ENCODE measurements around the gene NOL4L. TPM values are rescaled to one million over a fixed set of nuclear protein-coding genes. Genes with fewer than 3 reads are reported as not detected.

The NOL4L gene
- polyA plus RNA-seq, 4 donors, result 48.4 to 67.1 (median 56.0) TPM

DNA sequence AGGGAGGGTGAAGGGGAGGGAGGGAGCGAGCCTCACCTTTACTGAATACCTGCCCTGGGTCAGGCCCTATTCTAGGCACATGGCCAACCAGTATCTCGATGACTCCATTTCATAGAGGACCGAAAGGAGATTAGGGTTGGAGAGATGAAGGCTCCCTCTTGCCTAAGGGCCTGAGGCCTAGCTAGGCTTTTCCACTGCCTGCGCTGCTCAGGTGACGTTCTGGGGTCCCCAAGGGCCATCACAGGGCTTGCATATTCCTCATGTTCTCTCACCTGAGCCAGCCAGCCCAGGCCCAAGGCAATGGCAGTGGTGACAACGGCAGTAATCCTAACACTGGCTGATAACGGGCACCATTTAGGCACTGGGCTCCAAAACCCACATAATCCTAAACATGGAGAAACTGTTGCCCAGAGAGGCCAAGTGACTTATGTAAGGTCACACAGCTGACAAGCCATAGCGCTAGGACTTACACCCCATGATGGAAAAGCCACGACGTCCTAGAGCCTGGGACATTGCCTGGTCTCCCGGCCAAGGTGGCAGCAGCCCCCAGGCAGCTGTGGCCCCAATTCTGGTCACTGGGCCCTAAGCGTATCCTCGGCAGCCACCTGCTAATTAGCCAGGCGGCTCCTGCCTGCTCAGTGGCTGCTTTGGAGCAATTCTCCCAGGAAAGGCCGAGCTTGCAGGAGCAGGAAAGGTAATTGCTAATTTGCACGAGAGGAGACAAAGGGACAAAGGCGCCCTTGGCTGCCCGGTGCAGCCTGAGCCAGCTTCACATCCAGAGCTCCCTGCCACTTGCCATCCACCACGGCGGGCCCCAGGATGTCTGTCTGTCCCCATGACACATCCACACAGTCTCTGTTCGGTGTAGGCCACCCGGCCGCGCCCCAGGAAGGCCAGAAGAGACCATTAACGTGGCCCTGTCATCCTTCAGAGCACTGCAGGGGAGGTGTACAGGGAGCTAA is 21.5 kb downstream of the NOL4L start:
- no peak for DNase-seq (ENCODE audit: low read depth in 4 of 4, low spot score in 3 of 4)

DNA sequence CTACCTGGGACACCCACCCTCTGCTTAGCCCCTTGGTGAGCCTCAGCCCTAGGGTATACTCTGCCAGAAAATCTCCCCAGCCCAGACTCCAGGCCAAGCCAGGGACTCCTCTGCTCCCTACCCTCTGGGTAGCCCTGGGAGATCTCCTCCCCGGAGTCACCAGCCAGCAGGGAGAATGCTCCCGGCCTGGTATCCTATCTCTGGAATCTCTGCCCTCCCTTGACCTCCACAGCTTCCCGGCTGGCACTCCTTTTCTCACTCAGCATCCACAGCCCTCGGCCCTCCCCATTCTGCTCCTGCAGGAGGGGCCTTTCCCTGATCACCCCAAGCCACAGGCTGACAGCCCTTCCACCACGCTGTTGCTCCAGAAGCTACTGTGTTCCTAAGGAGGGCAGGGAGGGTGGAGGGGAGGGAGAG is 22.6 kb downstream of the NOL4L start:
- no peak for DNase-seq (ENCODE audit: low read depth in 4 of 4, low spot score in 3 of 4)

- no peak for DNase-seq (ENCODE audit: low read depth in 4 of 4, low spot score in 3 of 4)
These were observed 23.9 kb downstream of the NOL4L start for GRCh38 chr20:32560989-32561830.

GRCh38 chr20:32560482-32560988 is 24.6 kb downstream of the NOL4L start:
- no peak for DNase-seq (ENCODE audit: low read depth in 4 of 4, low spot score in 3 of 4)

DNA sequence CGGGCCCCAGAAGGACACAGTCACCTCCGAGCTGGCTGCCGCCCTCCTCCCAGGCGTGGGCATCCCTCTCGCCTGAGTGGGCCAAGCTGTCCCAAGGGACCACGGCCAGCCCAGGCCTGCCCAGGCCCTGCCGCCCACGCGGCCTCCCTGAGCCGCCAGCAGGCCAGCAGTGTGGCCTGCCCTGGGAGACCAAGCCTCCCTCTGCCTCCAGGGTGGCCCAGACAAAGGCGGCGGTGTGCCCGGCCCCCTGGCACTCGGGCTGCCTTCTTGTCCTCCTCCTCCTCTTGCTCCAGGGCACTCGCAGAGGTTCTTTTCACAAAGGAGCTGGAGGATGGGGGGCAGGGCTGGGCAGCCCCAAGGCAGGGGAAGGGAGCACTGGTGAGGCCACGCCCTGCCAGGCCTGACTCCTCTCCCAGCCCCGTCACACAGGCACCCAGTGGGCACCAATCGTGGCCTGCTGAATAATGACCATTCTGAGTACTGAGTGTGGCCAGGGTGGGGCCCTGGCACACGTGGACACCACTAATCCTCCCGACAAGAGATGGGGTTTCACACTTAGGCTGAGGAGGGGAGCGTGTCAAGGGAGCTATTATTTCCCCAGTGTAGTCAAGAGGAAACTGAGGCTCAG is 25.3 kb downstream of the NOL4L start:
- no peak for DNase-seq (ENCODE audit: low read depth in 4 of 4, low spot score in 3 of 4)

DNA sequence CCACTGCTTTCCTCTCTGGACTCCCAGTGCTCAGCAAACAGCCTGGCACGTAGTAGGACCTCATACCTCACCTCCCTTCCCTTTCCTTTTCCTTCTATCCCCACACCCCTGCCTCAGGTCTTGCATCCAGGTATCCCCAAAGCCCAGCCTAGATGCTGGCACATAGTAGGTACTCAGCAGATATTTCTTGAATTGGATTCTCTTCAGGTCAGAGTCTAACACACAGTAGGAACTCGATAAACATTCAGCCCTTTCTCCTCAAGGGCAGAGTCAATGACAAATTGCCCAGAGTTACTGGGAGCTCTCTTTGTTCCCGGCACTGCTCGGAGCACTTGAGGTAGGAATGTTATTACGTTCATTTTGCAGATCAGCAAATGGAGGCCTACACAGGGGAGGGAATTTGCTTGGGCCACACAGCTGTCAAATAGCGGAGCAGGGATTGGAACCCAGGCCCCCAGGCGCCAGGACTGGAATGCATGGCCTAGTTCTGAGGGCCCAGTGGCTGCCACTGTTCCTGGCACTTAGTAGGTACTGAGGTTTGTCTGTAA is 25.9 kb downstream of the NOL4L start:
- DNase-seq (ENCODE audit: low read depth in 4 of 4, low spot score in 3 of 4), result no peak

DNA sequence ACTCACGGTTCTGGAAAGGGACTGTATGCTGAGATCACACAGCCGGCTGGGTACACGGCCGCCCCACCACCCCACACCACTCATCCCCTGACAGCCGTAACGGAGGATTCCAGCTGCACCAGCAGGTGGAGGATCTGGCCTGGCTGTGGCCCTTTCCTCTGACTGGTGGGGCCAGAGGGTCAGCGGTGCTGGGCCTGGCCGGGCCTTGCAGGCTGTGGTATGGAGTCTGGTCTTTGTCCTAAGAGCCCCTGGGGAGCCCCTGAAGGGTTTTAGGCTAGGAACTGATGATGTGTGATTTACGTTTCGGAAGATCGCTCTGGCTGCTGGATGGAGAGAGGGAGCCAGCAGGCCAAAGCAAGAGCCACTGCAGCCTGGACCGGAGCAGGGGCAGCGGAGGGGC is 26.6 kb downstream of the NOL4L start:
- no peak for DNase-seq (ENCODE audit: low read depth in 4 of 4, low spot score in 3 of 4)

GRCh38 chr20:32557319-32557718 is 27.8 kb downstream of the NOL4L start:
- DNase-seq (ENCODE audit: low read depth in 4 of 4, low spot score in 3 of 4), result no peak

DNA sequence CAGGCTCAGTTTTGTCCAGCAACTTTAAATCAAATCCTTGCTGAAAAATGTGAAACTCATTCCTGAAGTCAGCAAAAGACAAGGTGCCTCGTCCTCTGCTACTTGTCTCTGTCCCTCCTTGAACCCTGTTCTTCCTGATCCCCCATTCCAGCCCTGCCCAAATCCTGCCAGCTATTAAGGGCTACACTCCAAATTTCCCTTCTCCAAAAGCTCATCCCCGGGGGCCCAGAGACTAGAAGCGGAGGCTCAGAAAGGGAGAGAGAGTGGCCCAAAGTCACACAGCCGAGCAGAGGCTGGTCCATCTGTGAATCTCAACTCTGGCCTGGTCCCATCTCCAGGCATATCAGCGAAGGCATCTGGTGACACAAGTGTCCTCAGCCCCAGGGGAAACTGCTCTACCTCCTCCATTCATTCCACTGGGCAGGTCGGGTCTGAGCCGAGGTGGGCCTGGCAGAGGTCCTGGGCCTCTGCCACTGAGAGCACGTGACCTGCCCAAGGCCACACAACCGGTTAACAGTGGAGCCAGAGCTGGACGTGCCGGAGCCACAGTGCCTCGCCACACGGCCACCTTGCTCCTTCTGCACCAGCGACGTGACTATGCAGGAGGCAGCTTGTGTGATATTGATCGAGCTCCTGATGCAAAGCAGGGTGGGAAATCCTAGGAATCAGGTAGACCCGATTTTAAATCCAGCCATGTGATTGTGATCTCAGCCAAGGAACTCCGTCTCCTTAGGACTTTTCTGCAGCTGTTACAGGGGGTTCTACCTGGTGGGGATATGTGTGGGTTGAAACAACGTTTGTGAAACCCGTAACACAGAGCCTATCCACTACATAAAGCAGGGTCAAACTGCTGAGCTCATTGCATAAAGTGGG is 28.6 kb downstream of the NOL4L start:
- no peak for DNase-seq (ENCODE audit: low read depth in 4 of 4, low spot score in 3 of 4)

DNA sequence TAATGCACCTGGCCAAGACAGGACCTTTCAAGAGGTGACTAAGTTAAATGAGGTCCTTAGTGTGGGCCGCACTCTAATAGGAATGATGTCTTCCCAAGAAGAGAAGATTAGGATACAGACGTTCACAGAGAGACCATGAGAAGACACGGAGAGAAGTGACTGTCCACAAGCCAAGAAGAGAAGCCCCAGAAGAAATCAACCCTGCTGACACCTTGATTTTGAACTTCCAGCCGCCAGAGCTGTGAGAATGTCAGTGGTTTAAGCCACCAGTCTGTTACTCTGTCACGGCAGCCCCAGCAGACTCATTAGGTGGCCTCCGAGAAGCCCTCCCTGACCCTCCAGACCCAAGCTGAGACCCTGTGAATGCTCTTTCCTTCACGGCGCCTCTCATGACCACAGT is 29.5 kb downstream of the NOL4L start:
- DNase-seq (ENCODE audit: low read depth in 4 of 4, low spot score in 3 of 4), result no peak

DNA sequence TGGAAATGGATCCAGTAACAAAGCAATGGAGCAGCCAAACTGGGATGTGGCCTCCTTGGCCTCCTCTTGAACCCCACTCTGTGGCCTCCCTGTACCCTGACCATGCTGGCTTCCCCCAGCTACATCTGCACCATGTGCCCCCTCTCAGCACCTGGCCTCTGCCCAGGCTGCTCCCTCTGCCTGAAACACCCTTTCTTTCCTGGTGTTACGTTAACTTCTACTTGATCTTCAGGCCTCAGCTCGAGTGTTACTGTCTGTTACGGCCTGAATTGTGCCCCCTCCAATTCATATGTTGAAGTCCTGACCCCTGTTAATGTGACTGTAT is 30.2 kb downstream of the NOL4L start:
- DNase-seq (ENCODE audit: low read depth in 4 of 4, low spot score in 3 of 4), result no peak

GRCh38 chr20:32553618-32554017 is 31.5 kb downstream of the NOL4L start:
- DNase-seq (ENCODE audit: low read depth in 4 of 4, low spot score in 3 of 4), result no peak

DNA sequence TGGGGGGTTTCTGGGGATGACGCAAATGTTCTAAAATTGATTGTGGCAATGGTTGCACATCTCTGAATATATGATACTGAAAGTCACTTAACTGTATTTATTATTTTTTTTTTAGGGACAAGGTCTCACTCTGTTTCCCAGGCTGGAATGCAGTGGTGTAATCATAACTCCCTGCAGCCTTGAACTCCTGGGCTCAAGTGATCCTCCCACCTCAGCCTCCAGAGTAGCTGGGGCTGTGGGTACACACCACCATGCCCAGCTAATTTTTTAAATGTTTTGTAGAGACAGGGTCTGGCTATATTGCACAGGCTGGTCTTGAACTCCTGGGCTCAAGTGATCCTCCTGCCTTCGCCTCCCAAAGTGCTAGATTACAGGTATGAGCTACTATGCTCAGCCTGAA is 33.4 kb downstream of the NOL4L start:
- no peak for DNase-seq (ENCODE audit: low read depth in 4 of 4, low spot score in 3 of 4)

- no peak for DNase-seq (ENCODE audit: low read depth in 4 of 4, low spot score in 3 of 4)
These were observed 35.3 kb downstream of the NOL4L start for GRCh38 chr20:32549842-32550241.

GRCh38 chr20:32547753-32548034 is 37.4 kb downstream of the NOL4L start:
- DNase-seq (ENCODE audit: low read depth in 4 of 4, low spot score in 3 of 4), result no peak

DNA sequence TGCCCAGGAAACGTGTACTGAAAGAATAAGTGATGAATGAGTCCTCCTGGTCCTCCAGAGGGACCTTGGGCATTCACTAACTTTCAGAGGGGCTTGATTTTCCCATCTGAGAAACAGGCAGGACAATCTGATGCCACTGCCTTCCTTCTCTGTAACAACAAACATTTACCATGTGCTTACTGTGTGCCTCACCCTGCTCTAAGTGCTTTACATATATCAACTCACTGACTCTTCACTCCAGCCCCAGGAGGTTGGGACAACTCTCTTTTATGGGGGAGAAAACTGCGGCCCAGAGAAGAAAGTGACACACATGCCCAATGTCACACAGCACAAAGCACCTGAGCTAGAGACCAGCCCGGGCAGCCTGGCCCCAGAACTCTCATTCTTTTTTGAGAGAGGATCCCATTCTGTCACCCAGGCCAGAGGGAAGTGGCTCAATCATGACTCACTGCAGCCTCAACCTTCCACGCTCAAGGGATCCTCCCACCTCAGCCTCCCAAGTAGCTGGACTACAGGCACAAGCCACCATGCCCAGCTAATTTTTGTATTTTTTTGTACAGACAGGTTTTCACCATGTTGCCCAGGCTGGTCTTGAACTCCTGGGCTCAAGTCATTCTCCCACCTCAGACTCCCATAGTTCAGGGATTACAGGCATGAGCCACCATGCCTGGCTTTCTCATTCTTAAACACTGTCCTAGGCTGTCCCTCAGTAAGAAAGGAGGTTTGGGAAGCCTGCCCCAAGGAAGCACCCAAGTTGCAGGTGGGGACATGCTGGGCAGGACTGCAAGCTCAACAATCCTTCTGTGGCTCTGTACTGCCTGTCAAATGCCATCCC is 38.0 kb downstream of the NOL4L start:
- no peak for DNase-seq (ENCODE audit: low read depth in 4 of 4, low spot score in 3 of 4)

DNA sequence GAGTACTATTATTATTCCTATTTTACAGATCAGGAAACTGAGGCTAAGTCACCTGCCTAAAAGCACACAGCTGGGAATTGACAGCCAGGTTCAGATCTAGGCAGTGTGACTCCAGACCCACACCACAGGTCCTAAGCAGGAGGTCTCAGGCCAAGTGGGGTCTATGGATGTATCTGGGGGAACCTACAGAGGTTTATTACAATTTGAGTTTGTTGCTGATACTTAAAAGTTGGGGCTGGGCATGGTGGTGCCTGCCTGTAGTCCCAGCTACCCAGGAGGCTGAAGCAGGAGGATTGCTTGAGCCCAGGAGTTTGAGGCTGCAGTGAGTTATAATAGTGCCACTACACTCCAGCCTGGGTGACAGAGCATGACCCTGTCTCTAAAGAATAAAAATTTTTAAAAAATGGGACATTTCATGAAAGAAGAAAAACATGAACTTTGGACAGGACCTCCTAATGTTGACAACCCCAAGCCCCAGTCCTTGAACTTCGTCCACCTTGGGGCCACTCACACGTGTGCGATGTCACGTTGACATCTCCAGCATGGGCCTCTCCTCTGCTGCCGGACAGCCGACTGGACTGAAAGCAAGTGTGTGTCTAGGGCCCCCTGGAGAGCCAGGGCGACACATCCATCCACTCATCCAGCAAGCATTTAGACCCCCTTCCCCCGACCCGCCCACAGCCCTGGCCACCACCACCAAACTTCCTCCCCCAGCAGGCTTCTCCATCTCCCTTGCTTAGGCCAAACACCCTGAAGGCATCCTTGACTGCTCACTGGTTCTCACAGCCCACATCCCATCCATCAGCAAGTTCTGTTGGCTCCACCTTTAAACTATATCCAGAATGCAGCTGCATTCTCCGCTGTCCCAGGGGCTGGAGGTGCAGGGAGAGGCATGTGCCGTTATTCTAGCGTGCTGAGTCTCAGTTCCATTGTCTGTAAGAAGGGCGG is 40.0 kb downstream of the NOL4L start:
- no peak for DNase-seq (ENCODE audit: low read depth in 4 of 4, low spot score in 3 of 4)

DNA sequence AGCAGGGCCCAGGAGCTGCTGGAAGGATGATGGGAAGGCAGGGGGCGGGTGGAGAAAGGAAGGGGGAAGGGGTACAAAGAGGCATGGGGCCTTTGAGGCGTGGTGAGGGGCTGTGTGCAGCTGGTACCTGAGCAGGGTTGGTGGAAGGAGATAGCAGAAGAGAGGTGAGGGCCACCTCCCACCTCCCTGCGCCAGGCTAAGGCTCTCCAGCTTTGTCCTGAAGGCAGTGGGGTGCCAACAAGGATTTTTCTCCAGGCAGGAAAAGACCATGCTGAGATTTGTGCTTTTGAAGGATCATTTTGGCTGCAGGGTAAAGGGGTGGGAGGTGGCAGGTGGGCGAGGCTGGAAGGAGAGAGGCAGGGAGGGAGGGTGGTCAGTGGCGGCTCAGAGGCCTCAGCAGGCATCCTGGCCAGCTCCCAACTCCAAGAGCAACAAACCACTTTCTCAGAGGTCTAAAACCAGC is 40.8 kb downstream of the NOL4L start:
- DNase-seq (ENCODE audit: low read depth in 4 of 4, low spot score in 3 of 4), result no peak

Measured in left renal pelvis (tissue), 4 donors.